ENCODE data around the gene DNAI1.

Gene DNAI1

DNA sequence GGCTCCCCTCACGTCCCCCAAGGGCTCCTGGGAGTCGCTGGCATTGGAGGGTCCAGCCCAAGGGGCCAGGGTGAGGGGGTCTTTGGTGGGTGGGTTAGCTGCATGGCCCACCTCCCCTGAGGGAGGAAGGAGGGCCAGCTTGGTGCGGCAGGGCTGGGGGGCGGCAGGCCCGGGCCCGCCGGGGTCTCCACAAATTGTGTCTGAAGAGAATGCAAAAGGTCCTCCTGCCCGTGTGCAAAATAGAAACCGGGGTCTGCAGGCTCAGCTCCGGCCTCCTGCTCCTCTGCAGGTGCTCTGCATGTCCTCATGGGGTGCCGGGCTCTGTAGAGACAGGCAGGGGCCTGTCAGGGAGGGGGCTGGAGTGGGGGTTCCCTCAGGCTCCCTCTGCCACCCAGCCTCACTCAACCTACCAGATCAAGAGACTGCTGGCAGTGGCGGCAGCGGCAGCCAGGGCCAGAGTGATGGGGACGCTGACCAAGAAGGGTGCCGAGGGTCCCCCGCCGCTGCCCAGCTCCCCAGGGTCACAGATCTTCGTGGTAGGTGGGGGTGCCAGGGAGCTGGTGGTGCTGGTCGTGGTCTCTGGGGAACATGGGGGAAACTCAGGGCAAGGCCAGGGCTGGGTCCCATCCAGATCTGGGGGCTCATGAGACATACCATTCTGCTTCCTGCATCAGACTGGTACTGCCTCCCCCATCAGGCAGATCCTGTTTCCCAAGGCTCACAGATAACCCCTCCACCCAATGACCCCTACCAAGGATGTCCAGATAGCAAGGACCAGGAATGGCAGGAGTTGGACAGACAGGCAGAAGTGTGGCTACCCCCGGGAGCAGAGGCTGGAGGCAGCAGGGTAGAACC, 93.4 kb downstream of the DNAI1 start:
- TF ChIP-seq EZH2phosphoT487 (conservative IDR thresholded peaks at IDR 0.05; ENCODE audit: low read length): no peak
- TF ChIP-seq, protein P1, sequence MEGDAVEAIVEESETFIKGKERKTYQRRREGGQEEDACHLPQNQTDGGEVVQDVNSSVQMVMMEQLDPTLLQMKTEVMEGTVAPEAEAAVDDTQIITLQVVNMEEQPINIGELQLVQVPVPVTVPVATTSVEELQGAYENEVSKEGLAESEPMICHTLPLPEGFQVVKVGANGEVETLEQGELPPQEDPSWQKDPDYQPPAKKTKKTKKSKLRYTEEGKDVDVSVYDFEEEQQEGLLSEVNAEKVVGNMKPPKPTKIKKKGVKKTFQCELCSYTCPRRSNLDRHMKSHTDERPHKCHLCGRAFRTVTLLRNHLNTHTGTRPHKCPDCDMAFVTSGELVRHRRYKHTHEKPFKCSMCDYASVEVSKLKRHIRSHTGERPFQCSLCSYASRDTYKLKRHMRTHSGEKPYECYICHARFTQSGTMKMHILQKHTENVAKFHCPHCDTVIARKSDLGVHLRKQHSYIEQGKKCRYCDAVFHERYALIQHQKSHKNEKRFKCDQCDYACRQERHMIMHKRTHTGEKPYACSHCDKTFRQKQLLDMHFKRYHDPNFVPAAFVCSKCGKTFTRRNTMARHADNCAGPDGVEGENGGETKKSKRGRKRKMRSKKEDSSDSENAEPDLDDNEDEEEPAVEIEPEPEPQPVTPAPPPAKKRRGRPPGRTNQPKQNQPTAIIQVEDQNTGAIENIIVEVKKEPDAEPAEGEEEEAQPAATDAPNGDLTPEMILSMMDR (IDR thresholded peaks at IDR 0.05; ENCODE audit: insufficient read depth, low read length, poor library complexity, severe bottlenecking): no peak
- H3K9ac ChIP-seq (ENCODE audit: low read length): no peak overlapping the region
- no peak overlapping the region for H3K4me2 ChIP-seq (ENCODE audit: low read depth, low read length, poor library complexity, severe bottlenecking)
- H4K20me1 ChIP-seq (ENCODE audit: low read depth, low read length): no peaks in the 10 kb centered on the region
- no peaks in the 10 kb centered on the region for H3K9me2 ChIP-seq (replicated peaks; ENCODE audit: insufficient read depth, low read length)
- H3K9me3 ChIP-seq (ENCODE audit: insufficient read depth, low read length): no peaks in the 10 kb centered on the region
- H3F3A ChIP-seq (ENCODE audit: insufficient read depth): no peaks in the 10 kb centered on the region
- H3K27me3 ChIP-seq (ENCODE audit: low read length): no peaks in the 10 kb centered on the region
- H2AFZ ChIP-seq (ENCODE audit: low read depth, low read length, severe bottlenecking): no peak overlapping the region
- no peaks in the 10 kb centered on the region for H3K36me3 ChIP-seq (ENCODE audit: low read length)
- no peaks in the 10 kb centered on the region for H3K79me2 ChIP-seq (ENCODE audit: insufficient read depth, low read length)
- no peak overlapping the region for H3K27ac ChIP-seq (ENCODE audit: low read depth, low read length)
- H3K4me3 ChIP-seq (ENCODE audit: insufficient read depth, low read length, poor library complexity, severe bottlenecking): no peak overlapping the region

DNA sequence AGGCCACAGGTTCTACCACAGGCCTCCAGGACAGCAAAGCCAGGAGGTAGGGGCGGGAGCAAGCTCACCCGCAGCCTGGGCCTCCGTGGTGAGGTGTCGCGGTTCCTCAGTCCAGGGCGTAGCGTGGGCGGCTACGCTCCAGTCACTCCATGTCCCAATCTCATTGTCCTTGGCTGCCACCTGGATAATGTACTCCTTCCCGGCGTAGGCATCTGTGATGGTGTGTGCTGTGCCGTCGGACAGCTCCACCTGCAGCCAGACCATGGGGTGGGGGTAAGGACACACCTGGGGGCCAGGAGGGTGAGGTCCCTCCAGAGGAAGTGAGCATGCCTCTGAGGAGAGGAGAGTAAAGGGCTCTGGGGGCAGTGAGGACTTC, 94.0 kb downstream of the DNAI1 start:
- TF ChIP-seq EZH2phosphoT487 (conservative IDR thresholded peaks at IDR 0.05; ENCODE audit: low read length): no peak
- TF ChIP-seq, protein P1 (IDR thresholded peaks at IDR 0.05; ENCODE audit: insufficient read depth, low read length, poor library complexity, severe bottlenecking): no peak
- no peak overlapping the region for H3K4me3 ChIP-seq (ENCODE audit: insufficient read depth, low read length, poor library complexity, severe bottlenecking)
- H3K27me3 ChIP-seq (ENCODE audit: low read length): no peaks in the 10 kb centered on the region
- no peaks in the 10 kb centered on the region for H3K79me2 ChIP-seq (ENCODE audit: insufficient read depth, low read length)
- H3K9ac ChIP-seq (ENCODE audit: low read length): no peak overlapping the region
- no peak overlapping the region for H3K27ac ChIP-seq (ENCODE audit: low read depth, low read length)
- no peaks in the 10 kb centered on the region for H3K9me3 ChIP-seq (ENCODE audit: insufficient read depth, low read length)
- no peak overlapping the region for H2AFZ ChIP-seq (ENCODE audit: low read depth, low read length, severe bottlenecking)
- H3K36me3 ChIP-seq (ENCODE audit: low read length): no peaks in the 10 kb centered on the region
- H4K20me1 ChIP-seq (ENCODE audit: low read depth, low read length): no peaks in the 10 kb centered on the region
- no peak overlapping the region for H3K4me2 ChIP-seq (ENCODE audit: low read depth, low read length, poor library complexity, severe bottlenecking)
- no peaks in the 10 kb centered on the region for H3F3A ChIP-seq (ENCODE audit: insufficient read depth)
- H3K9me2 ChIP-seq (replicated peaks; ENCODE audit: insufficient read depth, low read length): no peaks in the 10 kb centered on the region

- Histone ChIP-seq H3F3A (ENCODE audit: insufficient read depth) (no peaks in the 10 kb centered on the region), H3K27me3 (ENCODE audit: low read length) (no peaks in the 10 kb centered on the region), H3K36me3 (ENCODE audit: low read length) (no peaks in the 10 kb centered on the region), H3K9me2 (replicated peaks; ENCODE audit: insufficient read depth, low read length) (no peaks in the 10 kb centered on the region), H2AFZ (ENCODE audit: low read depth, low read length, severe bottlenecking) (no peak overlapping the region), H3K9me3 (ENCODE audit: insufficient read depth, low read length) (no peaks in the 10 kb centered on the region), H3K4me3 (ENCODE audit: insufficient read depth, low read length, poor library complexity, severe bottlenecking) (no peak overlapping the region), H3K27ac (ENCODE audit: low read depth, low read length) (no peak overlapping the region), H3K4me2 (ENCODE audit: low read depth, low read length, poor library complexity, severe bottlenecking) (no peak overlapping the region), H3K9ac (ENCODE audit: low read length) (no peak overlapping the region), H4K20me1 (ENCODE audit: low read depth, low read length) (no peaks in the 10 kb centered on the region), H3K79me2 (ENCODE audit: insufficient read depth, low read length) (no peaks in the 10 kb centered on the region)
- TF ChIP-seq, protein P1 (IDR thresholded peaks at IDR 0.05; ENCODE audit: insufficient read depth, low read length, poor library complexity, severe bottlenecking): no peak
- no peak for TF ChIP-seq EZH2phosphoT487 (conservative IDR thresholded peaks at IDR 0.05; ENCODE audit: low read length)
Measured at GRCh38 chr9:34552986-34553385, 94.4 kb downstream of the DNAI1 start.

Measured in SU-DHL-6 (cell line).